Erythroblast (primary cell): ENCODE measurements around the gene NEK4.

Experiments used
- GATA1 ChIP-seq: IDR thresholded peaks from 2 replicates; pipeline ENCODE4 v1.6.1; 2011; ENCODE audit warnings: low read depth, mild to moderate bottlenecking, control low read depth, low read length, moderate library complexity
- POLR2A ChIP-seq: IDR thresholded peaks from 2 replicates; pipeline ENCODE4 v1.6.1; 2011; ENCODE audit warnings: mild to moderate bottlenecking, low read length

DNA sequence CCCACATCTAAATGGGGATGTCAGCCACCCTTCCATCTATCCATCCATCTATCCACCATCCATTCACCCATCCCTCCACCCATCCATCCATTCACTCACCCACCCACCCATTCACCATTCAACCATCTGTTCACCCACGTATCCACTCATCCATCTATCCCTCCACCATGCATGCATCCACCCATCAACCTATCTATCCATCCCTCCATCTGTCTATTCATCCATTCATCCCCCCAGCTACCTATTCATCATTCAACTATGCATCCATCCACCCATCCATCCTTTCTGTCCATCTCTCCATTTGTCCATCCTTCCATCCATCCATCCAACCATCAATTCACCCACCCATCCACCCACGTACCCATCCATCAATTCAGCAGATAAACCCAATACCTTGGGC lies 38.4 kb upstream of the NEK4 start:
- TF ChIP-seq POLR2A, result no peak
- no peak for TF ChIP-seq GATA1
